Measurements from ENCODE around the gene SLC38A3. TPM values are rescaled to one million over a fixed set of nuclear protein-coding genes. Genes with fewer than 3 reads are reported as not detected.
A peak's percentile ranks its signal among the peaks of the same experiment; 100 is the strongest.

The SLC38A3 gene
- total RNA-seq, 1 experiment from 2014 or later: 6.0 TPM

- Histone ChIP-seq H3K27ac (ENCODE audit: low read length) (peak overlapping the region; percentile 96), H3K36me3 (ENCODE audit: control insufficient read depth, insufficient read depth, low read length) (no peaks in the 10 kb centered on the region), H3K9me3 (ENCODE audit: control insufficient read depth, insufficient read depth, low read depth, low read length) (no peaks in the 10 kb centered on the region), H3K4me1 (ENCODE audit: control insufficient read depth, insufficient read depth, low read length) (peaks cover 99% of the 10 kb centered on the region), H3K27me3 (ENCODE audit: control insufficient read depth, insufficient read depth, low read length) (no peaks in the 10 kb centered on the region), H3K4me3 (ENCODE audit: low read depth in 2 of 2, low read length in 2 of 2) (no peak overlapping the region)
- CTCF ChIA-PET: no interaction called here
- no TSS peak for BruUV-seq (replicated peaks)
- intact Hi-C loops (cut with micrococcal nuclease; ENCODE audit: unreplicated experiment) (no loop called here), in situ Hi-C loops (cut with HindIII; ENCODE audit: low pct_unique_long_range_greater_than_20kb, low sequenced_read_pairs) (no loop called here)
- DNase-seq (ENCODE audit: low read depth, low spot score) (no peak), ATAC-seq (no peak)
- no peak for TF ChIP-seq REST (IDR thresholded peaks at IDR 0.05; ENCODE audit: insufficient read depth in 1 of 2, low read depth in 2 of 2, low read length in 1 of 2)
- TF ChIP-seq CTCF (IDR thresholded peaks at IDR 0.05): no peak
- TF ChIP-seq SIN3A (IDR thresholded peaks at IDR 0.05; ENCODE audit: borderline replicate concordance, insufficient read depth, low read depth, low read length): no peak
- TF ChIP-seq POLR2AphosphoS5 (IDR thresholded peaks at IDR 0.05; ENCODE audit: low read depth, low read length): no peak
- no peak for TF ChIP-seq TCF7L2 (IDR thresholded peaks at IDR 0.05; ENCODE audit: low read depth, low read length)
- POLR2A ChIA-PET: no interaction called here
Measured at GRCh38 chr3:50162034-50162883, 42.8 kb upstream of the SLC38A3 start.

GRCh38 chr3:50163572-50164455 lies 41.3 kb upstream of the SLC38A3 start:
- TF ChIP-seq REST (IDR thresholded peaks at IDR 0.05; ENCODE audit: insufficient read depth in 1 of 2, low read depth in 2 of 2, low read length in 1 of 2) (no peak), POLR2AphosphoS5 (IDR thresholded peaks at IDR 0.05; ENCODE audit: low read depth, low read length) (peak; percentile 54; the same call in 1 of the 2 replicates), TCF7L2 (IDR thresholded peaks at IDR 0.05; ENCODE audit: low read depth, low read length) (peak; percentile 90), SIN3A (IDR thresholded peaks at IDR 0.05; ENCODE audit: borderline replicate concordance, insufficient read depth, low read depth, low read length) (no peak), CTCF (IDR thresholded peaks at IDR 0.05) (no peak)
- no peaks in the 10 kb centered on the region for H3K27me3 ChIP-seq (ENCODE audit: control insufficient read depth, insufficient read depth, low read length)
- H3K9me3 ChIP-seq (ENCODE audit: control insufficient read depth, insufficient read depth, low read depth, low read length): no peaks in the 10 kb centered on the region
- in situ Hi-C loops (cut with HindIII; ENCODE audit: low pct_unique_long_range_greater_than_20kb, low sequenced_read_pairs): no loop called here
- ChIA-PET POLR2A (interaction anchor here (1.1 kb wide), 1 partner anchor 9 kb away, joined by 3 read pairs; no protein-coding TSS in a partner anchor), CTCF (interaction anchor here (0.6 kb wide), 1 partner anchor 63 kb away, joined by 4 read pairs; no protein-coding TSS in a partner anchor)
- ATAC-seq (peak; percentile 68), DNase-seq (ENCODE audit: low read depth, low spot score) (no peak)
- no peak overlapping the region for H3K4me3 ChIP-seq (ENCODE audit: low read depth in 2 of 2, low read length in 2 of 2)
- peaks cover 97% of the 10 kb centered on the region for H3K4me1 ChIP-seq (ENCODE audit: control insufficient read depth, insufficient read depth, low read length)
- intact Hi-C loops (cut with micrococcal nuclease; ENCODE audit: unreplicated experiment): no loop called here
- H3K27ac ChIP-seq (ENCODE audit: low read length): peak overlapping the region; percentile 96
- no TSS peak for BruUV-seq (replicated peaks)
- H3K36me3 ChIP-seq (ENCODE audit: control insufficient read depth, insufficient read depth, low read length): no peaks in the 10 kb centered on the region

Data from Panc1 (cell line).